DOHH2 (cell line): ENCODE data around the gene DOCK4.

Source experiments
- EZH2phosphoT487 ChIP-seq: fragments of 200-600 bp; sonication (generic); IDR thresholded peaks from 2 replicates; pipeline ENCODE4 v1.6.1; 2017; ENCODE audit warnings: borderline replicate concordance, mild to moderate bottlenecking, antibody characterized with exemption, low read length, moderate library complexity, mixed read lengths
- TF ChIP-seq, protein P1 (sequence below): fragments of 200-600 bp; sonication (generic); IDR thresholded peaks from one replicate; pipeline ENCODE4 v1.5.1; 2014; ENCODE audit warnings: antibody characterized with exemption, mild to moderate bottlenecking, low read depth, low read length; ENCODE audit not compliant: poor library complexity, severe bottlenecking

DNA sequence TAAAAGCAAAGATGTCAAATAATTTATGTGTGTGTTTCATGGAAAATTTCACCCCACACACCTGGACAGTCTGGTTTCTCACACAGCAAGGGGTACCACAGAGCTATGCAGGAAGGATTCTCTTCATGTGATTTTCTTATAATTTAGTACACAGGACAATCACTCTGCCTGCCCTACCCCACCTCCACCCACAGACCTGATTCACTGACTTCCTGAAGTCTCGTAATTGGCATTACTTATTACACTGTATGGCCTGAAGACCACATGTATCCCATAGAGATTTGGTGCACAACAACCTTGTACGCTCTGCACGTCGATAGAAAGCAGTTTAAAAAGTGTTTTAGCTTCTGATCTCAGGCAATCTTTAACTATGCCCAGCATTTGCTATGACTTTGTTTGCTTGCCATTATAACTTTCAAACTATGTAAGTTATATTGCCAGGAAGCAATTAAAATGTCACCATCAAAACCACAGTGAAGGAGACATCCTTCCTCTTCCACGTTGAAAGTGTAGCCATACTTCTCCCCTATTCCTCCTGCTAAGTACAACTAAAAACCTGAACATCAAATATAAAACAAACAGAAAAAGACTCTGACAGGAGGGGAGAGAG, 364.5 kb downstream of the DOCK4 start:
- TF ChIP-seq, protein P1, sequence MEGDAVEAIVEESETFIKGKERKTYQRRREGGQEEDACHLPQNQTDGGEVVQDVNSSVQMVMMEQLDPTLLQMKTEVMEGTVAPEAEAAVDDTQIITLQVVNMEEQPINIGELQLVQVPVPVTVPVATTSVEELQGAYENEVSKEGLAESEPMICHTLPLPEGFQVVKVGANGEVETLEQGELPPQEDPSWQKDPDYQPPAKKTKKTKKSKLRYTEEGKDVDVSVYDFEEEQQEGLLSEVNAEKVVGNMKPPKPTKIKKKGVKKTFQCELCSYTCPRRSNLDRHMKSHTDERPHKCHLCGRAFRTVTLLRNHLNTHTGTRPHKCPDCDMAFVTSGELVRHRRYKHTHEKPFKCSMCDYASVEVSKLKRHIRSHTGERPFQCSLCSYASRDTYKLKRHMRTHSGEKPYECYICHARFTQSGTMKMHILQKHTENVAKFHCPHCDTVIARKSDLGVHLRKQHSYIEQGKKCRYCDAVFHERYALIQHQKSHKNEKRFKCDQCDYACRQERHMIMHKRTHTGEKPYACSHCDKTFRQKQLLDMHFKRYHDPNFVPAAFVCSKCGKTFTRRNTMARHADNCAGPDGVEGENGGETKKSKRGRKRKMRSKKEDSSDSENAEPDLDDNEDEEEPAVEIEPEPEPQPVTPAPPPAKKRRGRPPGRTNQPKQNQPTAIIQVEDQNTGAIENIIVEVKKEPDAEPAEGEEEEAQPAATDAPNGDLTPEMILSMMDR = no peak
- TF ChIP-seq EZH2phosphoT487 = no peak
